ENCODE results near the gene ZCCHC24. TPM values are rescaled to one million over a fixed set of nuclear protein-coding genes. Genes with fewer than 3 reads are reported as not detected.

The ZCCHC24 gene
- 0.87 and 6.3 TPM in 2 replicates for total RNA-seq

DNA sequence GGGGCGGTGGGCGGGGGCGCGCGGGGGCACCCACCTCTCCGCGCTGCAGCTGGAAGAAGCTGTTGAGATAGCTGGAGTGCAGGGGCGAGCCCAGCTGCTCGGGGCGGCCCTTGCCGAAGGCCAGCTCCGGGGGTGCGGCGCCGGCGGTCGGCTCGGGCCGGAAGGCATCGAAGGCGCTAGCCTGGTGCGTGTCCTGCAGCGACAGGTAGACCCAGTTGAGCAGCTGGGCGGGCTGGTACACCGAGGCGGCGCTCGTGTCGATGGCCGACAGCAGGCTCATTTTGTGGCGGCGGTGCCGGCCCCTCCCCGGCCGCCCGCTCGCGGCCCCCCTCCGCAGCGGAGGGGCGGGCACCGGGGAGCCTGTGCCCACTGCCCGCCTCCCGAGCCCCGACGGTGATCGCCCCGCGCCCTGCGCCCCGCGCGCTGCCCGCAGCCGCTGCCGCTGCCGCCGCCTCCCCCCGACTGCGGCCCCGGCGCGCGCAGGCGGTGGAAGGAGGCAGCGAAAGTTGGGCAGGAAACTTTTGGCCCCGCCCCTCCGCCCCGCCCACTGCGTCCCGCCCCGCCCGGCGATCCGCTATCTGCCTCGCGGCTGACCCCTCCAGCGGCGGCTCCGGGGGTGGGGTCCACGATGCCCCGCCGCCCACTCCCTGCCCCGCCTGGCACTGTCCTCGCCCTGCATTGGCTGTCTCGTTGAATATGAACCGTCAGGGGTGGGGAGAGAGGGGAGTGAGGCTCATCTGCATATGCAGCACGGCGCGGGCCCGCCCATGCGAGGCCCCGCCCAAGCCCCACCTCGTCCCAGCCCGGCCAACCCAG lies at the start of gene ZCCHC24:
ZCCHC24 (minus strand) TSS at position 464 of the 816 bp plus-strand sequence; CDS start at position 280, 184 bp downstream.
- DNase-seq (ENCODE audit: low read depth), result peak; percentile 94

- no peak for DNase-seq (ENCODE audit: low read depth)
Observed at GRCh38 chr10:79493806-79494205, 48.4 kb upstream of the ZCCHC24 start.

GRCh38 chr10:79492839-79493238 lies 47.4 kb upstream of the ZCCHC24 start:
- no peak for DNase-seq (ENCODE audit: low read depth)

DNA sequence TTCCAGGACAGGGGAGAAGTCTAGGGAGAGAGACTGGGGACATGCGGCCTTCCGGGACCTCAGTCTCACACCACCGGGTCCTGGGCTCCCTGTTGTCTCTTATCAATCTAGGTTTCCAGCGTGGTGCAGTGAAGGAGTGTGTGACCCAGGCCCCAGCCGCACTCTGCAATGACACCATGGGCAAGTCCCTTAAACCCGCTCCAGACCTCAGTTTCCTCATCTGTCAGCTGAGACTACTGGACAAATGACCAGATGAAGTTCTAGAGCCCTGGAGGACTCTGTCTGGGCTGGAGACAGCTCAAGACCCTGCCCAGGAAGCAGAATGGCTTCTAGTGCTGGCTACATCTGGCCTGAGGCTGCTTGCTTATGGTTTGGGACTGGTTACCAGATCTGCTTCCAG lies 46.8 kb upstream of the ZCCHC24 start:
- DNase-seq (ENCODE audit: low read depth), result no peak

DNA sequence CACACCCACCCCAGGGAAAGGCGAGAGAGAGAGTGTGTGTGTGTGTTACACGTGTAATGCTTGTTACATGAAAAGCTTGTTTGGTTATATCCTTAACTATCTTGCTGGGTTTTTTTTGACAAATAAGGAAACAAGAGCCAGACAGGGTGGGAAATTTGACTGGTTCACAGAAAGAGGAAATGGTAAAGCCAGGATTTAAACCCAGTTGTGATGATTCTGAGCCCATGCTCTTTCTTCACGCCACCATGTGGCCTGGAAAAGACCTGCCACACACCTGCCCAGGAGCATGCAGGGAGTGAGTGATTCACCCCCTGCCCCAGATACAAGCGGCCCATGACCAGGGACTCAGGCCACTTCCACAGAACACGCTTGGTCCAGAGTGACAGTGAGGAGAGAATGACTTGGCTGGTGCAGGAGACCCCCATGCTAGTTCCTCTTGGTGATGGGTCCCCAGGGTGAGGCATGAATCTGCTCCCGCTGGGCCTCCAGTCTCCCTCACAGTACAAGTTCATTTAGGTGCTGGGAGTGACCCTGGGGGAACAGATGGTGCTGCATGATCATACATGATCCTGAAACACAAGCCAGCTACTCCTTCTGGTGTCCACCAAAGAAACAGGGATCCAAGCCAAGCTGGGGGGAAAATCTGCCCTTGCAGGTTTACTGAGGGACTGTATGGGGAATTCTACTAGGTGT lies 45.9 kb upstream of the ZCCHC24 start:
- DNase-seq (ENCODE audit: low read depth), result no peak

DNA sequence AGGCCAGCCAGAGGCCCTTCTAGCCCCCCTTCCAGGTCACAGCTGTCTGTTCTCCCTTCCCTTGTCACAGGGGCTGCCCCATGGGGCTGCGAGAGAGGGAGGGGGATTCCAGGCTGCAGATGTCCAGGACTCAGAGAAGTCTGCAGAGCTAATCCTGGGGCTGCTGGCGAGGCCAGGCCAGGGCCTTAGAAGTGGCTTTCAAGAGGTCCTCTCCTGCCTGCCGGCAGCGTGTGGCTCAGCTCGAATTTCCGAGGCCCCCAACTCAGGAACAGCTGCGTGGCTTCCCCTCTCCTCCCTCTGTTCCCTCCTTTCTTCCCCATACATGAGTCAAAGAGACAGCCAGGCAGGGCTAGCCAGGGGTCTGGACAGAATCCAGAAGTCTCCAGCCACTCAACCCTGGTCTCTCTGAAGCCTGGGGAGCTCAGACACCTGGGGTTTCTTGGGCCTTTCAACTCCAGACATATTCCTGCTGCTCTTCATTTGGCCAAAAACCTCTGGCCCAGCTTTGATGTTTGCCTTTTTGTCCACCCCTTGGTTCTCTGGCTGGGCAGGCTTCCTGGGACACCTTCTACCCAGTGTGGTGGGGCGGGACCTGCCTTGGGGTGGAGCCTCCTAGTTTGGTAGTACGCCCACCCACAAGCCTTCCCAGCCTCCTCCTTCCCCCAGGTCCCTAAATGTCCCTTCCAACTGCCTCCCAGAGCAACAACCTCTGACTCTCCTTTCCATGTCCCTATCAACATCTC lies 45.1 kb upstream of the ZCCHC24 start:
- DNase-seq (ENCODE audit: low read depth), result no peak

GRCh38 chr10:79488870-79489269 lies 43.4 kb upstream of the ZCCHC24 start:
- DNase-seq (ENCODE audit: low read depth), result peak; percentile 85

DNA sequence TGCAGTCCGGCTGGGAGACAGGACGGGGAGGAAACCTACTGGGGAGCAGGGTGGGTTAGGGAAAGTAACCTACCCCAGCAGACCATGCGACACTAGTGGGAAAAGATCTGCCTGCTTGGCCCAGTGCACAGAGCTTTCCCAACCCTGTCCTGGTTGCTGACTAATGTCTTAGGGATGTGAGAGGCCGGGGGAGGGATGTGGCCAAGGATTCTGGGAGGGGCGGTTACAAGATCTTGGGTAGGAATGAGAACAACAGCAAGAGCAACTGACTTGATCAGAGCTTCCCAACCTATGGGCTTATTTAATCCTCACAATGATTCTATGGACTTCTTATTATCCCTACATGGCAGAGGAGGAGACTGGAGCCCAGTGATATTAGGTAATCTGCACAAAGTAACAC lies 42.9 kb upstream of the ZCCHC24 start:
- DNase-seq (ENCODE audit: low read depth), result peak; percentile 92

DNA sequence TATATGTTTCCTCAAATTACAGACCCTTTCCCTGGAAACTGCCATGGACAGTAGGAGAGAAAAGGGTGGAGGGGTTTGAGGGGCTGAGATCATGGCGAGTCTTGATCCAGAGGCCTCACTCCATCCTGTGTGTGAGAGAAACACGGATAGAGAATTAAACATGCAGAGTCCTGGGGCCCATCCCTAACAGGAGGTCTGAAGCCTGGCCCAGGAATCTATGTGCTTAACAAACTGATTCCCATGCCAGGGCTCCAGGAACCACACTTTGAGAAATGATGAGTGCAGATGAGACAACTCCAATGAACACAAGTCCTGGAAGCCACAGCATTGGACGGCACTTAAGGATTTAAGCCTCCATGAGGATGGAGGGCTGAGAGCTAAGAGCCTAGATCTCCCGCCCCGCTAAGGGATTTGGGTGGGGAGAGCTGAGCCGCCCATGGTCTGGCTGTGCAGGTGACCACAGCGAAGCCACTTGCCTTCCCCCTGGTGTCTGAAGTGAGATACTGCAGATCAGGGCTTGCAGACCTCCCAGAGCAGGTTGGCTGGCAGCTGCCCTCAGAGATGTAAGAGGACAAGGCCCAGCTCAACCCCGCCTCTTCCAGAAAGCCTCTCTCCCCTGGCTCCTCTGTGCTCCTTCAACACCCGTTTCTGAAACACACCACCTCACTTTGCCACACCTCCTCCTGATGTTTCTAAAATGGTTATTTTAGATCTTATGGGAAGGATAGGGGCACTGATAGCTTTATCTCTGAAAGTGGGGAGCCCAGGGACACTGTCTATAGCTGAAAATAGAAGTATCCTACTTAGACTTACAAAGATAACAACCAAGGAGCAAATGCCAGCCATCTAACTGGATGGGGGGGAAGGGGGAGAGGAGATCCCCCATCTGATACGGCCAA lies 42.1 kb upstream of the ZCCHC24 start:
- peak; percentile 57 for DNase-seq (ENCODE audit: low read depth)

DNA sequence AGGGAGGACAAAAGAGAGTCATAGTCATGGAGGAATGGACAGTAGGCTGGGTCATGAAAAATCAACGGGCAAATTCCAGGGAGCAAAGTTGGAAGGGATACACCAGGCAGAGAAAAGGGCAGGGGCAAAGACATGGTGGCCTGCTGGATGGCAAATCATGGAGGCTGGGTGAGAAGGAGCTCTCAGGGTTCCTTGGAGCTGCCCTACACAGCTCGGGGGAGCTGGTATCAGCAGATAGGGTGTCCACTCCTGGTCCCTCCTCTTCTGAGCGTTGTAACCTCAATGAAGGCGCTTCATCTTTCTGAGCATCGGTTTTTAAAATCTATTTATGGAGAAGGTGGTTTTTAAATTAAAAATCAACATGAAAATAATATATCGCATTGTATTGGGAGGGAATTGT lies 39.1 kb upstream of the ZCCHC24 start:
- DNase-seq (ENCODE audit: low read depth), result no peak

- DNase-seq (ENCODE audit: low read depth), result no peak
Observed at GRCh38 chr10:79483948-79484347, 38.5 kb upstream of the ZCCHC24 start.

GRCh38 chr10:79483299-79483698 lies 37.9 kb upstream of the ZCCHC24 start:
- no peak for DNase-seq (ENCODE audit: low read depth)

DNA sequence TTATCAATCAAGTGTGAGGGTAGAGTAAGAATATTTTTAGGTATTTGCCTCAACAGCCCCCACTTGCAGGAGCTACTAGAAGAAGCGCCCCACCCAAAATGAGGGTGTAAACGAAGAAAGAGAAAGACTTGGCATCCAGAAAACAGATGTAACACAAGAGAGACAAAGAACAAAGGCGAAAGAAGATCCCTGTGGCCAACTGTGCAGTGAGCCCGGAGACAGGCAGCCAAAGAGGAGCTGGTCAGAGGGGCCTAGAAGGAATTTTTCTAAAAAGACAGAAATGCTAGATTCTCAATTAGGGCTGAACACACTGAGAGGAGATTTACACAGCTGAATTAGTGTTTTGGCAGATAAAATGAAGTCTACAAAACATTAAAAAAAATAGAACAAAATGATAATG lies 37.3 kb upstream of the ZCCHC24 start:
- DNase-seq (ENCODE audit: low read depth), result no peak

DNA sequence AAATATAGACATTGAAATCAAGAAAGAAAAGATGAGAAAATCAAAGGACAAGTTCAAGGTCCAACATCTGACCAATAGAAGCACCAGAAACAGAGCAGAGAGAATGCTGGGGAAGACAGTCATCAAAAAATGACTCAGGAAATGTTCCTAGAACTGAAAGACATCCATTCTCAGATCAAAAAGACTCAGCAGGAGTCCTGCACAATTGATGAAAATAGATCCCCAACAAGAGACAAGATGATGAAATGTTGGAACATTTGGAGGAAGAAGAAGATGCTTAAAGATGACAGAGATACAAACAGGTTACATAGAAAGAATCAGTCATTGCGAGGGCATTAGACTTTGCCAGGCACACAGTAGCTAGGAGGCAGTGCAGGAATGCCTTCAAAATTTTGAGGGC lies 36.9 kb upstream of the ZCCHC24 start:
- DNase-seq (ENCODE audit: low read depth), result no peak

- DNase-seq (ENCODE audit: low read depth), result no peak
Observed at GRCh38 chr10:79479283-79479909, 34.0 kb upstream of the ZCCHC24 start.

DNA sequence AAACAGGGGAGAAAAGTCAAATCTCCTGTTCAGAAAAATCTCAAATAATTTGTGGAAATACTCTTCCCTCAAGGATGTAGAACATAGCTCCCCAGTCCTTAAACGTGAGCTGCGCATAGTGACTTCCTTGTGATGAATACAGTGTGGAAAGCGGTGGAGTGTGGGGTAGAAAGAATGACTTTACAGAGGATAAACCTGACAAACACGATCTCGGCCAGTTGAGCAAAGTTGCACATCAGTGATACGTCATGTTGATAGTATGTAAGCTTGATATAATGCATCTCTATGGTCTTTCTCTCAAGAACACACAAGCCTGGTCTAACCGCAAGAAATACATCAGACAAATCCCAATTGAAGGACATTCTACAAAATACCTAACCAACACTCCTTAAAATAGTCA lies 32.0 kb upstream of the ZCCHC24 start:
- DNase-seq (ENCODE audit: low read depth), result no peak

DNA sequence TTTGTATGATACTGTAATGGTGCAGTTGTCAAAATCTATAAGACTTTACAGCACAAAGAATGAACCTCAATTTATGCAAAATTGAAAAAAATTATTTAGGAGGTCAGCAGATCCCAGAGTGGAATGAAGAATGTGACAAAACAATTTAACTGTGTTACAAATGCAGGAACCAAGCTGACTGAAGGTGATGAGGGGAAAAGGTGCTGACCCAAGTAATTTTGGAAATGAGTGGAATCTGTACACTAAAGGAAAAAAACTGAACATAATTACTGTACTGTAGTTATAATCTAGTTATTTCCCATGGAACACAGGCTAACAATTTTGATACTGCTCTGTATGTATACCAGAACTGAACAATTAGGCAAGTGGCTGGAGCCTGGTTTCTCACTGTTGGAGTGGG lies 31.2 kb upstream of the ZCCHC24 start:
- DNase-seq (ENCODE audit: low read depth), result no peak

GRCh38 chr10:79475877-79476276 lies 30.5 kb upstream of the ZCCHC24 start:
- no peak for DNase-seq (ENCODE audit: low read depth)

DNA sequence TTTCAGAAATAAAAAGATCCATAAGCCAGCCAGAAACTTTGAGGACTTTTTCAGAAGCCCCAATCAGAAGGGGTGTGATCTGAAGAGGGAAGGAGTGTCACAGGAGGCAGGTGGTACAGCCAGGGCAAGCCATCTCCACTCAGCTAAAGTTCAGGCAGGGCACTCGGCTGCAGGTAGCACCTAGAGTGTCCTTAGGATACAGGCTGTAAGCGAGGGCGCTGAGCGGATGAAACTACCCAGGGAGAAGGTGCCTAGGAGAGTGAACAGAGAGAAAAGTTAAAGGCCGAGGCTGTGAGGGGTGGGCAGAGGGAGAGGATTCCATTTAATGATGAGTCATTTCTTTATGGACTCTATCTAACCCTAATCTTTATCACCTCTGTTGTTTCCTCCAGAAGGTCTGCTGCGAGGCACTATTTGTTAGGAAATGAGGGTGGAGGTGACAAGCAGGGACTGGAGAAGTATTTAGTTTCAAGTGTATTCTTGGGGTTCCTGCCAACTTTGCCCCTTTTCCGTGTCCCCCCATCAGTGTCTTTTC lies 29.8 kb upstream of the ZCCHC24 start:
- DNase-seq (ENCODE audit: low read depth), result no peak

- DNase-seq (ENCODE audit: low read depth), result no peak
Observed at GRCh38 chr10:79473496-79474095, 28.2 kb upstream of the ZCCHC24 start.
